ENCODE results near the gene FXR2.
A peak's percentile ranks its signal among the peaks of the same experiment; 100 is the strongest.

Gene FXR2

GRCh38 chr17:7569571-7569970 lies 45.1 kb downstream of the FXR2 start:
- no peak for DNase-seq

GRCh38 chr17:7563115-7563869 lies 51.4 kb downstream of the FXR2 start:
- no peak for DNase-seq

- no peak for DNase-seq
These were observed 52.5 kb downstream of the FXR2 start for GRCh38 chr17:7562208-7562605.

- peak; percentile 92 for DNase-seq
These were observed 53.0 kb downstream of the FXR2 start, which contains the start of gene SENP3 for GRCh38 chr17:7561589-7562207. Gene SENP3 (plus strand): TSS chr17:7561919. CDS start chr17:7563077, 1,158 bp downstream.

- peak; percentile 93 for DNase-seq
These were observed 53.6 kb downstream of the FXR2 start for GRCh38 chr17:7561028-7561575.

- DNase-seq: peak; percentile 77
These were observed 54.3 kb downstream of the FXR2 start for GRCh38 chr17:7560172-7561027.

GRCh38 chr17:7559320-7560171 lies 55.2 kb downstream of the FXR2 start:
- no peak for DNase-seq

GRCh38 chr17:7558544-7559319 lies 56.0 kb downstream of the FXR2 start, which contains the start of gene TNFSF13:
Gene TNFSF13 (plus strand): TSS chr17:7558750. CDS start chr17:7559040, 290 bp downstream.
- no peak for DNase-seq

GRCh38 chr17:7557775-7558543 lies 56.7 kb downstream of the FXR2 start:
- DNase-seq: peak; percentile 84

GRCh38 chr17:7557147-7557764 lies 57.4 kb downstream of the FXR2 start:
- no peak for DNase-seq

- no peak for DNase-seq
These were observed 58.1 kb downstream of the FXR2 start for GRCh38 chr17:7556627-7557026.

GRCh38 chr17:7555320-7555948 lies 59.3 kb downstream of the FXR2 start:
- no peak for DNase-seq

- no peak for DNase-seq
These were observed 61.3 kb downstream of the FXR2 start for GRCh38 chr17:7553356-7553755.

GRCh38 chr17:7552621-7553051 lies 62.1 kb downstream of the FXR2 start:
- DNase-seq: no peak

GRCh38 chr17:7551396-7551795 lies 63.3 kb downstream of the FXR2 start:
- DNase-seq: no peak

- DNase-seq: no peak
These were observed 64.4 kb downstream of the FXR2 start for GRCh38 chr17:7550344-7550743.

GRCh38 chr17:7549401-7550055 lies 65.2 kb downstream of the FXR2 start:
- no peak for DNase-seq

GRCh38 chr17:7548585-7549400 lies 65.9 kb downstream of the FXR2 start, which contains the start of gene TNFSF12:
Gene TNFSF12 (plus strand): TSS chr17:7549058. CDS start chr17:7549154, 96 bp downstream.
- peak; percentile 82 for DNase-seq
